ENCODE data around the gene CLDN8. TPM values are rescaled to one million over a fixed set of nuclear protein-coding genes. Genes with fewer than 3 reads are reported as not detected.

The CLDN8 gene
- total RNA-seq, 4 donors from 2014 or later, result 8.9 to 55.6 (median 32.6) TPM

DNA sequence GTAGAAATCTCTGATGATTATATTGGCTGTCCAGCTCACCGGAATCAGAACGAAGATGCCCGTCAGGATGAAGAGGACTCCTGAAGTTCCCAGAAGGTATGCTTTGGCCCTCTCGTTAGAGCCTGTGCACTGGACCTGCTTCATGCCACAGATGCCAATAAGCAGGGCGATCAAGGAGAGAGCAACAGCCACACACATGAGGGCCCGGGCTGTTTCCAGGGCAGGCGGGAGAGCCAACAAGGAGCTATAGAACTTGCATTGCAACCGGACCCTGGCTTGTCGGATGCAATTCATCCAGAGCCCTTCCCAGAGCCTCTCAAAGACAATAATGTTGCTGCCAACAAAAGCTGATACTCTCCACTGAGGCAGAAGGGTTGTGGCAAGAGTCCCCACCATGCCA is 49.7 kb downstream of the CLDN8 start:
- no peak overlapping the region for H3K4me3 ChIP-seq (replicated peaks in 1 of 3)
- TF ChIP-seq POLR2A (IDR thresholded peaks at IDR 0.05), result no peak
- TF ChIP-seq, protein P1, sequence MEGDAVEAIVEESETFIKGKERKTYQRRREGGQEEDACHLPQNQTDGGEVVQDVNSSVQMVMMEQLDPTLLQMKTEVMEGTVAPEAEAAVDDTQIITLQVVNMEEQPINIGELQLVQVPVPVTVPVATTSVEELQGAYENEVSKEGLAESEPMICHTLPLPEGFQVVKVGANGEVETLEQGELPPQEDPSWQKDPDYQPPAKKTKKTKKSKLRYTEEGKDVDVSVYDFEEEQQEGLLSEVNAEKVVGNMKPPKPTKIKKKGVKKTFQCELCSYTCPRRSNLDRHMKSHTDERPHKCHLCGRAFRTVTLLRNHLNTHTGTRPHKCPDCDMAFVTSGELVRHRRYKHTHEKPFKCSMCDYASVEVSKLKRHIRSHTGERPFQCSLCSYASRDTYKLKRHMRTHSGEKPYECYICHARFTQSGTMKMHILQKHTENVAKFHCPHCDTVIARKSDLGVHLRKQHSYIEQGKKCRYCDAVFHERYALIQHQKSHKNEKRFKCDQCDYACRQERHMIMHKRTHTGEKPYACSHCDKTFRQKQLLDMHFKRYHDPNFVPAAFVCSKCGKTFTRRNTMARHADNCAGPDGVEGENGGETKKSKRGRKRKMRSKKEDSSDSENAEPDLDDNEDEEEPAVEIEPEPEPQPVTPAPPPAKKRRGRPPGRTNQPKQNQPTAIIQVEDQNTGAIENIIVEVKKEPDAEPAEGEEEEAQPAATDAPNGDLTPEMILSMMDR (IDR thresholded peaks at IDR 0.05), result no peak
- 87 to 92% methylated on average over 7 to 9 of the region's 9 CpGs for WGBS, 2 donors
- H3K4me1 ChIP-seq, result no peaks in the 10 kb centered on the region
- no peak for DNase-seq
- intact Hi-C loops (cut with DNase I), result no loop called here
- H3K27me3 ChIP-seq, result no peaks in the 10 kb centered on the region
- no peaks in the 10 kb centered on the region for H3K36me3 ChIP-seq
- no peaks in the 10 kb centered on the region for H3K9me3 ChIP-seq
- H3K27ac ChIP-seq, result no peak overlapping the region

DNA sequence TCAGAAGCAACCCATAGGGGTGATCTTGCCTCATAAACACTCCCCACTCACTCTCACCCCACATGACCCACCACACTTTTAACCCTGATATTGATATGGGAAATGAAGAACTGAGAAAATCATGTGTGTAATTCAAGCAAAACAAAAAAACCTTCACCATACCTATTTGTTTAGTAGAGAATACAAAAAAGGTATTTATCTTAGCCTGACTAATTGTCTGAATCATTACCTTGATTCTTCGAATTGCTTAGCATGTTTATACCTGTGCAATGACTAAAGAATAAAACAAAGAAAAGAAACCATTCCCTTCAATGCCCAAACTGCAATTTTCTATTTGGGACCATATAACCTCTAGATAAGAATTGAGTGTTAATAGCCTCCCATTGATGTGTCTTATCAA is 51.1 kb downstream of the CLDN8 start:
- TF ChIP-seq, protein P1 (IDR thresholded peaks at IDR 0.05), result no peak
- no peak for TF ChIP-seq POLR2A (IDR thresholded peaks at IDR 0.05)
- Histone ChIP-seq H3K27ac (no peak overlapping the region), H3K9me3 (no peaks in the 10 kb centered on the region), H3K4me3 (replicated peaks in 1 of 3) (no peak overlapping the region), H3K4me1 (no peaks in the 10 kb centered on the region), H3K36me3 (no peaks in the 10 kb centered on the region), H3K27me3 (no peaks in the 10 kb centered on the region)
- DNase-seq, result no peak
- 92 to 96% methylated on average over 1 of the region's 1 CpG for WGBS, 2 donors
- intact Hi-C loops (cut with DNase I), result no loop called here

Other genes starting within 250 kb of the CLDN8 start
- not detected for gene CLDN17, start 49.3 kb downstream of the CLDN8 start, total RNA-seq
- gene KRTAP24-1, start 66.9 kb upstream of the CLDN8 start, total RNA-seq, result not detected
- gene KRTAP25-1, start 73.4 kb upstream of the CLDN8 start, total RNA-seq, result not detected
- gene KRTAP26-1, start 104.2 kb upstream of the CLDN8 start, total RNA-seq, result not detected
- gene KRTAP27-1, start 121.6 kb upstream of the CLDN8 start, total RNA-seq, result not detected
- not detected for gene KRTAP23-1, start 132.5 kb upstream of the CLDN8 start, total RNA-seq
- gene KRTAP13-2, start 156.2 kb upstream of the CLDN8 start, total RNA-seq, result not detected
- gene KRTAP13-1, start 179.9 kb upstream of the CLDN8 start, total RNA-seq, result not detected
- gene KRTAP13-3, start 209.8 kb upstream of the CLDN8 start, total RNA-seq, result not detected
- gene KRTAP13-4, start 214.1 kb upstream of the CLDN8 start, total RNA-seq, result not detected
- not detected for gene KRTAP15-1, start 224.2 kb upstream of the CLDN8 start, total RNA-seq